Spinal cord (tissue), 10 donors: ENCODE results near the gene NAV2. TPM values are rescaled to one million over a fixed set of nuclear protein-coding genes. Genes with fewer than 3 reads are reported as not detected.

ENCODE experiments used
- DNase-seq, 6 donors: peaks; one replicate each; pipeline versions ENCODE4 v3.0.0 to v3.0.0-alpha.2; 2013 to 2015; ENCODE audit warnings: low spot score in 6 of 6, low read depth in 4 of 6
- H3K27ac ChIP-seq: one replicate; pipeline ENCODE4 v1.5.1; 2013; ENCODE audit warnings: low read depth, low read length, control low read depth
- H3K27me3 ChIP-seq: one replicate; pipeline ENCODE4 v1.6.1; 2013; ENCODE audit warnings: low read length; ENCODE audit not compliant: control insufficient read depth, insufficient read depth
- H3K36me3 ChIP-seq: one replicate; pipeline ENCODE4 v1.6.1; 2013; ENCODE audit warnings: low read length; ENCODE audit not compliant: control insufficient read depth, insufficient read depth
- H3K4me1 ChIP-seq: one replicate; pipeline ENCODE4 v1.6.1; 2013; ENCODE audit warnings: low read length; ENCODE audit not compliant: control insufficient read depth, insufficient read depth
- H3K4me3 ChIP-seq: one replicate; pipeline ENCODE4 v1.5.1; 2013; ENCODE audit warnings: low read depth, low read length, control low read depth
- H3K9me3 ChIP-seq: one replicate; pipeline ENCODE4 v1.6.1; 2013; ENCODE audit warnings: low read length; ENCODE audit not compliant: control insufficient read depth, insufficient read depth
- WGBS: methylation state at CpG from one replicate; pipeline ENCODE4 v1.1.5; 2013; ENCODE audit warnings: missing lambda C conversion rate; ENCODE audit not compliant: insufficient coverage; 5-methylcytosine and 5-hydroxymethylcytosine counted together
- polyA plus RNA-seq, 2 donors: library from polyadenylated mRNA; unstranded; fragments of 120-200 nt; gene quantifications; one replicate each; pipeline ENCODE4 v1.2.1, GENCODE V29; 2013; ENCODE audit not compliant: insufficient read length in 2 of 2
- total RNA-seq, 2 donors: library from RNA; depleted of rRNA in 1 of 2; stranded (reverse); fragments of 120-200 nt in 1 of 2; fragments of >200 nt in 1 of 2; gene quantifications; one replicate each; pipeline versions ENCODE4 v1.2.3 to v1.2.4, GENCODE V29; 2013 to 2014
- donor health status: healthy.

Gene NAV2
- total and polyA plus RNA-seq, 4 donors = 23.4 to 50.1 (median 30.4) TPM

DNA sequence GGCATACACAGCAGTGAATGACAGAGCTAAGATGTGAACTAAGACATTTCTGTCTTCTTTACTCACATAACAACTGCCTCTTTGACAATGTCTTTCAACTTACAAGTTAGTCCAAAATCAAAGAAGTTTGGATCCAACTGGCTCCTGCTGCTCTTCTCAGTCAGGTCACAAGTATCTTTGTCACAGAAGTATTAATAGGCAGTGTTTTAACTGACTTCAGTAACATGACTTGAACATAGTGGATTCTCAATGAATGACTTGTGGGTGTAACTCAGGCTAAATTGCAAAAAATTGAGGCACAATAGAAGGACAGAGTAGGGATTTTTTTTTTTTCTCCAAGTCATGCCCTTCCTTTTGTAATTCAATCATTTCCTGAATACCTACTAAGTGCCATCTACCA is 425.0 kb downstream of the NAV2 start:
- Histone ChIP-seq H3K36me3 (no peaks in the 10 kb centered on the region), H3K27me3 (peaks cover 62% of the 10 kb centered on the region), H3K9me3 (no peaks in the 10 kb centered on the region), H3K4me3 (no peak overlapping the region), H3K4me1 (no peaks in the 10 kb centered on the region), H3K27ac (no peak overlapping the region)
- DNase-seq = no peak

DNA sequence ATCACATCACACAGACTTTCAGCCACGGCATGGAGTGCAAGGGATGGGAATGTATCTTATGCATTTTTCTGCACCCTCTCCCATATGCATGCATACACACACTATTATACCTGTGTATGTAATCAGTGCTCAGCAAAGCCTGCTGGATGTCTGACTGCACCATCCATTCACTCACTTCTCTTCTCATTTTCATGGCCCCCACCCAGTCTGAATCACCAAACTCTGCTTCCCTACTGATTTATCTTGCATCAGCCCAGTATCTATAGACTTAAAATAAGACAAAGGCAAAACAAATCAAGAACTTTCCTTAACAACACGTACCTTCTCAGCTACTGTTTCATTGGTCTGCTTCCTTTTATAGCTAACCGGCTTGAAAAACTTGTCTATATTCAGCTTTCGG is 426.1 kb downstream of the NAV2 start:
- H3K36me3 ChIP-seq = no peaks in the 10 kb centered on the region
- H3K4me3 ChIP-seq = no peak overlapping the region
- 100% methylated on average over 1 of the region's 4 CpGs for WGBS
- peaks cover 61% of the 10 kb centered on the region for H3K27me3 ChIP-seq
- no peak overlapping the region for H3K27ac ChIP-seq
- H3K4me1 ChIP-seq = no peaks in the 10 kb centered on the region
- no peak for DNase-seq
- no peaks in the 10 kb centered on the region for H3K9me3 ChIP-seq

DNA sequence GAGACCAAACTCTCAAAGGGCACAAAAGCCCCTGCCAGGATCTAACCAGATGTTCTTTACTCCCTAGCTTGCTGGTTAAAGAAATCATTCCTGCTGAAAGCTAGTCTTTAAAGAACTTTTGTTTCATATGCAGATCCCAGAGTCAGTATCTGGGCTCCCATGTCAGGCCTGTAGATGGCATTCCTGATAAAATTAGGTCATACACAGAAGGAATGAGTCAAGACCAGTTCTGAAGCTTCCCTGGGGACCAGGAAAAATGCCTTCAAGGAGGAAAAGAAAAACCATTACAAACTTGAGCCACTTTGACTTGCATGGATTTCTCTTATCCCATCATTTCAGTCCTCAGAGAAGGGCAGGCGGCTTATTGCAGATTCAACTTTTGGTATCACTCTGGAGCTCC is 441.7 kb downstream of the NAV2 start:
- peaks cover 24% of the 10 kb centered on the region for H3K4me1 ChIP-seq
- H3K27ac ChIP-seq = no peak overlapping the region
- no CpG with 5 or more reads among the region's 1 CpG for WGBS
- H3K4me3 ChIP-seq = no peak overlapping the region
- H3K9me3 ChIP-seq = peaks cover 1% of the 10 kb centered on the region
- no peak for DNase-seq
- peaks cover 77% of the 10 kb centered on the region for H3K27me3 ChIP-seq
- no peaks in the 10 kb centered on the region for H3K36me3 ChIP-seq

DNA sequence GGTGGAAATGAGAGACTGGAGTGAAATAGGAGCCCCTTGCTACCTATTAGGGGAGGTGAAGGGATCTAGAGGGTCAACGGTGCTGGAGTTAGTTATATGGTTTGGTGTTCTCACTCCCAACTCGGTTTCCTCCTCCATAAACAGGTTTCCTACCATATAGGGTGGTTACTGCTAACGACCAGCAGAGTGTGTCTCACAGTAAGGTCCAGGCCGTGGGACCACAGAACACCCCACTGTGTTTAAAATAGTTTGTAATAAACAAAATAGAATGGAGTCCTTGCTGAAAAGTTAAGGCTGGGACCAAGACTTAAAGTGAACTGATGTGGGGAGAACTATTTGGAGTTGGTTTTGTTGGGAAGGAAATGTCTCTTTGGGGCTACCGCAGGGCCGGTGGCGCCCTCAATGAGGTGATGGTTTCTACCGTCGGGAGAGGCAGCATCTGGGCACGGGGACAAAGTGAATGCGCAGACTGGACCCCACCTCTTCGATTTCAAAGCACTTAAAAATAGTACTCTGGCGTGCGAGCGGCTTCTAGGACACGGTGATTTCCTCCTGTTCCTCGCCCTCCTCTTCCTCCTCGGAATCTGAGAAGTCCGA is 443.1 kb downstream of the NAV2 start:
- no peak for DNase-seq
- Histone ChIP-seq H3K4me1 (peaks cover 33% of the 10 kb centered on the region), H3K27me3 (peaks cover 84% of the 10 kb centered on the region), H3K36me3 (no peaks in the 10 kb centered on the region), H3K9me3 (peaks cover 1% of the 10 kb centered on the region), H3K27ac (no peak overlapping the region), H3K4me3 (no peak overlapping the region)
- WGBS = 4% methylated on average over 15 of the region's 19 CpGs

DNA sequence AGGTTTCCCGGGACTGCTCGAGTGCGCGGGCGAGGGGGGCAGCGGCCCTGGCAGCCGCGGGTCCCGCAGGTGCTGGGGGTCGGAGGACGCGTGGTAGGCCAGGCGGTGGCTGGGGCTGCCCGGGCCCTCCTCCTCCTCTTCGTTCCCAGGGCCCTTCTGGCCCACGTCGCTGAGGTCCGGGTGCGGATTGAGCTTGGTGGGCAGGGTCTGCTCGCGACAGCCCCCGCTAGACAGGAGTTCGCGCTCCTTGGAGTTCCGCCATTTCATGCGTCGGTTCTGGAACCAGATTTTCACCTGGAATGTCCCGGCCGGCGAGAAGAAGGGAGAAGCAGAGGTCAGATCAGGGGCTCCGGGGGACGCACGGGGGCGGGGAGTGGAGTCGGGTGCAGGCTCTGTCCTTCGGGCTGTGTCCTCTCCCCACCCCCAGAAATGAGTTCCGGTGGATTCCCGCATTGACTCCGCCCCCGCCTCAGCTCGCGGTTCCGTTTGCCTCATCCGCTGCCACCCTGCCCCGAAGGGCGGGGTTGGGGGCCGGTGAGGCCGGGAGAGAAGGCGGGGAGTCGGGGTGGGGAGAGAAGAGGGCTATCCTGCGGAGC is 443.7 kb downstream of the NAV2 start:
- no peak overlapping the region for H3K4me3 ChIP-seq
- peak in 1 of 6 donors; percentile 8 for DNase-seq
- under 1% methylated on average over 50 of the region's 51 CpGs for WGBS
- peaks cover 1% of the 10 kb centered on the region for H3K9me3 ChIP-seq
- H3K27ac ChIP-seq = no peak overlapping the region
- no peaks in the 10 kb centered on the region for H3K36me3 ChIP-seq
- peaks cover 90% of the 10 kb centered on the region for H3K27me3 ChIP-seq
- peaks cover 38% of the 10 kb centered on the region for H3K4me1 ChIP-seq

DNA sequence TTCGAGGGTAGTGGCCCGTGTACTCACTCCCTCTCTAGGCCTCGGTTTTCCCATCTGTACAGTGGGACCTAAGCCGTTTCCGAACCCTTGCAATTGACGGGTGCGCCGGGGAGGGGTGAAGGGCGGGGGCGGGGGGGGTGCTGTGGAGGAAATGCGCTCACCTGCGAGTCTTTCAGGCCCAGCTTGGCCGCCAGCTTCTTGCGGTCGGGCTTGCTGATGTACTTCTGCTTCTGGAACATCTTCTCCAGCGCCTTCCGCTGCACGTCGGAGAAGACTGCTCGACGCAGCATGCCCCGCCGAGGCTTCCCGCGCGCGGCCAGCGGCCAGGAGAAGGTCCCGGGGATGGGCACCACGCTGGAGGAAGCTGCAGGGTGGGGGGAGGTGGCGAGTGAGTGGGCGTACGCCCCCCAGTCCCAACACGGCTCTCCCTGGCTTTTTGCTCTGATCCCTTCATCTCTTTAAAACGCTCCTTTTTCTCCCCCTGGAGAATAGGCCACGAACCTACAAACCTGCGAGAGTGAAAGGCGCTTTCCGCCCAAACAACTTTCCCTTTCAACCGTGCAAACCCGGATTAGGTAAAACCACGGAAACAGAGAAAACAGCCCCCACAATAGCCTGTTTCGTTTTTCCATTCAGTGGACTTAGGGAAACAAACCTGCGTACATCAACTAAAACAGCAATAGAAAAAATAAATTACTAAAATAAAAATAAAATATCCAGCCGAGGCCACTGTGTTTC is 444.4 kb downstream of the NAV2 start:
- no peaks in the 10 kb centered on the region for H3K36me3 ChIP-seq
- H3K4me1 ChIP-seq = peaks cover 41% of the 10 kb centered on the region
- no peak overlapping the region for H3K27ac ChIP-seq
- no peak overlapping the region for H3K4me3 ChIP-seq
- 0% methylated on average over 27 of the region's 45 CpGs for WGBS
- DNase-seq = peak in 2 of 6 donors; percentile 23 to 24
- peaks cover 1% of the 10 kb centered on the region for H3K9me3 ChIP-seq
- H3K27me3 ChIP-seq = peaks cover 94% of the 10 kb centered on the region

DNA sequence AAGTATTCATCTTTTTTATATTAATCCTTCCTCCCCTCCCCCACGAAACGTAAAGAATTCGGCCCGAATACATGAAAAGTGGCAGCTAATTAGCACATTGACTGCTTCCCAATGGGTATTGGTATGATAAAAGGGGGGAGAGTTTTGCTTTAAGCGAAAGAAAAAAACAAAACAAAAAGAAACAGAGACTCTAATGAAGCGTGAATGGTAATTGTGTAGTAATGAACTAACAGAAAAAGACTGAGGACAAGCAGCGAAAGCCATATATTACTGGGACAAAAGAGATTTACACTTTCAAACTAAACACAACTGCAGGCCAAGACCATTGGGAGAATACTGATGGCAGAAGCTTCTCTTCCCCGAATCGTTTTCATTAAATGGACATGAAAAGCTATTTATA is 445.1 kb downstream of the NAV2 start:
- no CpG with 5 or more reads among the region's 9 CpGs for WGBS
- H3K4me3 ChIP-seq = no peak overlapping the region
- no peaks in the 10 kb centered on the region for H3K36me3 ChIP-seq
- H3K27ac ChIP-seq = no peak overlapping the region
- H3K4me1 ChIP-seq = peaks cover 44% of the 10 kb centered on the region
- H3K9me3 ChIP-seq = peaks cover 1% of the 10 kb centered on the region
- peaks cover 97% of the 10 kb centered on the region for H3K27me3 ChIP-seq
- DNase-seq = peak in 2 of 6 donors; percentile 62 to 83

DNA sequence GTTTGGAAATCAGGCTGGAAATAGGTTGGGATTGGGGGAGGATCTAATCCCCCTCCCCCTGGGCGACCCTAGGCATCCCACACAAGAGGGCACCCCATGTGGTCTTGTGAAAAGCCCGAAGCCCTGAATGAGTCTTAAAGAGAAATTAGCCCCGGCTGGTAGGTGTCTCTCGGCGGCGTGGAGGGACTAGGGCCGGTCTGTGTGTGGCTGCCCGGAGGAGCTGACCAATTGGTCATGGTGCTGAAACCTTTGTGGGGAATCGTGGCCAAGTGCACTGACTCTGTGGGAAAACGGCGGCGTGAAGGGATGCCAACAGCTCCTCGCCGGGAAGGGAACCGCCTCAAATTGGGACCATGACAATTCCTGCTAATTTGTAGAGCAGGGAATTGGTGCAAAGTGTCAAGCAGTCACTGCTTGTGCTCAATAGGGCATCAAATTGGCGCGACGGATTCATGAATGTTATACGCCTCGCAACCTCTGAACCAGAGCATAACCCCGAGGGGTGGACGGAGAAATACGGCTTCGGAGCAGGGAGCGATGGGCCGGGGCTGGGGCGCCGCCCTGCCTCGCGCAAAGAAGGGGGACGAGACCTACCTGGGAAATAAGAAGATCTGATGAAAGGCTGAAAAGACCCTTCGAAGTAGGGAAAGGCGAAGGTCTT is 446.1 kb downstream of the NAV2 start:
- Histone ChIP-seq H3K4me3 (no peak overlapping the region), H3K27me3 (peaks cover 99% of the 10 kb centered on the region), H3K27ac (no peak overlapping the region), H3K36me3 (no peaks in the 10 kb centered on the region), H3K4me1 (peaks cover 53% of the 10 kb centered on the region), H3K9me3 (peaks cover 1% of the 10 kb centered on the region)
- WGBS = 1% methylated on average over 31 of the region's 33 CpGs
- DNase-seq = peak in 5 of 6 donors; percentile 52 to 88 (median 65)

DNA sequence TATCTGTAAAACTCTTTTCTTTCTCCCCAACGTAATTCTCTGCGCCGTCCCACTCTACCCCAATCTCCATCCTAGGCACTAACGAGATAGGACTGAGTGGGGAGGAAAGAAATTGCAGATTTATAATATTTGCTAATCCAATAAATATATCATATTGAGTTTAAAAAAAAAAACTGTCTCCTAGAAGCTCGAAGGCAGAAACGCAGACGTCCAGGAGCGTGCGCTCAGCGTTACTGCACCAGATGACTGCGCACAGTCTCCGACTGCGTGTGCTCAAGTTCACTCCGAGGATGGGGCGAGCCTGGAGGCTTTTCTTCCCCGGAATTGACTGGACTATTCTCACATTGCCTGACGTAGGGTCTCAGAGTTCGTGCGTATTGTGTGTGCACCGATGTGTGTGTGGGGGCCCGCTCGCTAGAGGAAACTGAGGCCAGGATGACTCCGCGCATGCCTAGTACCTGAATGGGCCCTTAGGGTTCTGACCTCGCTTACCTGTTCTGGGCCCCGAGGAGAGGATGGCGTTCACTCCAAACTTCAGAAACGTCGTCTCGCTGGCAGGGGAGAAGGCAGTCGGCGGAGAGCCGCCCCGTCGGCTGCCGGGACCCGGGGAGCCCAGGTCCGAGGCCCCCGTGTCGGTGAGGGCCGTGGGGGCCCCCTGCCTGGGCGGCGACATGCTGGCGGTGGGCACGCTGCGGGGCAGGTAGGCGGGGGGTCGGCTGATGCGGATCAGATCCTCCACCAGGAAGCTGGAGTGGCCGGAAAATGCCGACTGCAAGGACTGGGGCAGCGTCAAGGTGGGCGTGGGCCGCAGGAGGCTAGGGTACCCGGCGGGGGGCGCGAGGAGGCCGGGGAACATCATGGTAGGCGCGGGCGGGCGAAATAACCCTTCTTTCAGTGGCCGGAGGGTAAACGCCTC is 447.1 kb downstream of the NAV2 start:
- no peak overlapping the region for H3K27ac ChIP-seq
- WGBS = 1% methylated on average over 61 of the region's 65 CpGs
- no peaks in the 10 kb centered on the region for H3K36me3 ChIP-seq
- H3K9me3 ChIP-seq = no peaks in the 10 kb centered on the region
- H3K4me1 ChIP-seq = peaks cover 53% of the 10 kb centered on the region
- DNase-seq = peak in 2 of 6 donors; percentile 18 to 59
- H3K27me3 ChIP-seq = peaks cover 99% of the 10 kb centered on the region
- H3K4me3 ChIP-seq = no peak overlapping the region
